Left hindlimb (tissue), 1 donor: ENCODE results near the gene PCNX4.

Experiments used
- DNase-seq: peaks from one replicate; pipeline ENCODE4 v3.0.0-alpha.2; 2018

The PCNX4 gene

DNA sequence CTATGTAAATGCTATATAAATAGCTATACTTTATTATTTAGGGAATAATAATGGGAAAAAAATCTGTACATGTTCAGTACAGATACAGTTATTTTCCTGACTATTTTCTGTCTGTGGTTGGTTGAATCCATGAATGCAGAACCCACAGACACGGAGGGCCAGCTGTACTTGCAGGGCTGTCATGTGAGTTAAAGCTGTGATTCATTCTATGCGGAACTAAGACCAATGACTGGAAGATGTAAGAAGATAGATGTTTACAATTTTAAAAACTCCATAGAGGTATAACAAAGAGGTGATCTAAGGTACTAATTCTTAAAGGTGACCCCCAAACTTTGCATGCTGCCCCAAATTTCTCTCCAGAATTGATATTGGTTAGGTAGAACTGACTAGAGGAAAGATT is 14.6 kb downstream of the PCNX4 start:
- DNase-seq, result no peak

DNA sequence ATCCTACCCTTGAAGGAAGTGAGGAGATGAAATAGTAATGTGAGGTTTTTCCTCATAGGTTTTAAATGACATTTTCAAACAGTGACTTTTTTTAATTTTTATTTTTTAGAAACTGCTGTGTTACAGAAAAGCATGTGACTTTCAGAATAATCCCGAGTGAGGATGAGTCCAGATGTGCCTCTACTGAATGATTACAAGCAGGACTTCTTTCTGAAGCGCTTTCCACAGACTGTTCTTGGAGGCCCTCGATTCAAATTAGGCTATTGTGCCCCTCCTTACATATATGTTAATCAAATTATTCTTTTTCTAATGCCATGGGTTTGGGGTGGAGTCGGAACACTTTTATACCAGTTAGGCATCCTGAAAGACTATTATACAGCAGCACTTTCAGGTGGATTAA is 15.8 kb downstream of the PCNX4 start:
- no peak for DNase-seq

GRCh38 chr14:60111732-60112131 is 20.0 kb downstream of the PCNX4 start:
- no peak for DNase-seq

DNA sequence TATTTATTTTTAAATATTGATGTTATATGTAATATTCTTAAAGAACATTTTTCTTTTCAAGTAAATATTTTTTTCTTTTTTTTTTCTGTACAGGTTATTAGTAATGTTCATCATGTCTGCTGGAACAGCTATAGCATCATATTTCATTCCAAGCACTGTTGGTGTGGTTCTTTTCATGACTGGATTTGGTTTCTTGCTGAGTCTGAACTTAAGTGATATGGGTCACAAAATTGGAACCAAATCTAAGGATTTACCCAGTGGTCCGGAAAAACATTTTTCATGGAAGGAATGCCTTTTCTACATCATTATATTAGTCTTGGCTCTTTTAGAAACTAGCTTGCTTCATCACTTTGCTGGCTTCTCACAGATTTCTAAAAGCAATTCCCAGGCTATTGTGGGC is 23.2 kb downstream of the PCNX4 start:
- no peak for DNase-seq

DNA sequence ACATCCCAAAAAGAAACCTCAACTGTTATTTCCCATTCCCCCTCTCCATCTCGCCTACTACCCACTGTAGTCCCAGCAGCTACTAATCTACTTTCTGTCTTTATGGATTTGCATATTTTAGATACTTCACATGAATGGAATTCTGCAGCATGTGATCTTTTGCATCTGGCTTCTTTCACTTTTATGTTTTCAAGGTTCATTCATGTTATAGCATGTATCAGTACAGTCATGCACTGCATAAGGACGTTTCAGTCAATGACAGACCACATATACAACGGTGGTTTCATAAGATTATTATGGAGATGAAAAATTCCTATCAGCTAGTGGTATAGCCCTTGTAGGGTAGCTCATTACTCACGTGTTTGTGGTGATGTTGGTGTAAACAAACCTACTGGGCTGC is 24.5 kb downstream of the PCNX4 start:
- no peak for DNase-seq

GRCh38 chr14:60125918-60126317 is 34.2 kb downstream of the PCNX4 start:
- DNase-seq, result no peak

DNA sequence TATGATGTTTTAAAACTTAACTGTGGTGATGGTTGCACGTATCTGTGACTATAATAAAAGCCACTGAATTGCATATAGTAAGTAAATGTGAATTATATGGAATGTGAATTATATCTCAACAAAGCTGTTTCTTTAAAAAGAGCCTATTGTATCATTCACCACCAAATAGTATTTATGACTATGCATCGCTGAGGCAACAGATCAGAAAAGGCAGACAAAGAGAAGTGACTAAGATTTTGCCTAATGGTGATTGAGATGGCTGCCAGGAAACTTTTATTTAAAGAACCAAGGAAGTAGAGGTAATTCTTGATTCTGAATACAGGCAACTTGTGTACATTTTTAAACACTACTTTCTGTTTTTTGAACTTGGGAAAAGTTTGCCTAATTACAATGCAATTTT is 41.8 kb downstream of the PCNX4 start:
- DNase-seq, result no peak

DNA sequence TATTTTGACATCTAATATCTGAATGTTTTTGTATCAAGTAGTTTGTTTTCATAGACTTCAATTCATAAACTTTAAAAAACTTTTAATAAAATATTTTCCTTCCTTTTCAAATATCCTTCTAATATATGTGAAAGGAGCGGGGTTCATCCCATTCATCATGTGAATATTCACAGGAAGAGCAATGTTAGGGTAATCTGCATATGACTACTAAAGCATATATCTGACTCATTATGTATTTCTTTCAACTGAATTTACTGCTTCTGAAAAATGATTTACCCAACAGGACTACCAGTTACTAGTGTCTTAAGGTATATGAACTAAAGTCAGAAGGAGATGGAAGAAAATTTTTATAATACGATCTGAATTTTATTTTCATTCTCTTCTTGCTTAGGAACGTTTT is 43.0 kb downstream of the PCNX4 start:
- no peak for DNase-seq

DNA sequence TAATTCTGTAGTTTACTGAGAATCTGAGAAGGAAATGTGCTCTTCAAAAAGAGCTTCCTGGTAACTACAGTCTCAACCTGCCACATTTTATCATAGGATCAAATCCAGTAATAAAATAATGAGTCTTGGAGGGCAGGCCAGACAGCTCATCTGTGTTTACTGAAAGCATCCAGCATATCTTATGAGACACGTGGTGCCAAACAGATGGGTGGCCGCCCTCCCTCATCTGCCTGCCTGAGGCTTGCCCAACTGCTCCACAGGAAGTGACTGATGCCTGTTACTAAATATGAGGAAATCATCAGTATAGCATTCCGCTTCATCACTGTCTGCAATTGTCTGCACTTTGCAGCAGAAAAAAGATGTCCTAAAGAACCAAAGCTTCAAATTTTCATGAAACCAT is 60.0 kb downstream of the PCNX4 start:
- DNase-seq, result peak; percentile 48

DNA sequence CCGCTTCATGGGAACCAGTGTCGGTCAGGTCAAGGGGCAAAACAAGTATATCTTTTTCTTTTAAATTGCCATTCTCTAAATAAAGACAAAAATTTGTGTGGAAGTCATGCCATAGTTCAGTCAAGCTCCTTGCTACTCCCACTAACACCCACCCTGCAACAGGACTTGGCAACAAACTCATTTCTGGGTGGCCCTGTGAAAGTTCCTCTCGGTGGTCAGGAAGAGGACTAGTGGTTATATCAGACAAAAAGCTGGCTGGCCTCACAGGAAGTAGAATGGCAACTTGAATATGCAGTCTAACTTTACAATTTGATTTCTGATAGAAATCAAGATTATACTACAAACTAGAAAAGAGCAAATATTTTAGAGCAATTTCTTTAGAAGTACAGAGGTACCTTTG is 62.3 kb downstream of the PCNX4 start:
- DNase-seq, result no peak

DNA sequence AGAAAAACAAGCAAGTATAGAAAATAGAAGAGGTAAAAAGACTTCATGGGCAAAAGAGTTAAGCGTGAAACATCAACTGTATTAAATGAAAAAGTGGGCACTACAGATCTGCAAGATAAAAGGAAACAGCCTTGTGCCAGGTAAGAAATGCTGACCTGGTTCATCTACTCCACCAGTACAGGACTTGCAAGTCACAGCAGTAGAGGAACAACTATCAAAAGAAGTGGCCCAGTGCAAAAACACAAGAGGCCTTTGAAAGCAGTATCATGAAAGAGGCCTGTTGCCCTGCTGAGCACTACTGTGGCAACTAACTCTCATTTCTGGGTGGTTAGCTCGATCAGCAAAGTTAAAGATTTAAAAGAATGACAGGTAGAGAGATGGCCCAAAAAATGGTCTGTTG is 62.9 kb downstream of the PCNX4 start:
- DNase-seq, result no peak

DNA sequence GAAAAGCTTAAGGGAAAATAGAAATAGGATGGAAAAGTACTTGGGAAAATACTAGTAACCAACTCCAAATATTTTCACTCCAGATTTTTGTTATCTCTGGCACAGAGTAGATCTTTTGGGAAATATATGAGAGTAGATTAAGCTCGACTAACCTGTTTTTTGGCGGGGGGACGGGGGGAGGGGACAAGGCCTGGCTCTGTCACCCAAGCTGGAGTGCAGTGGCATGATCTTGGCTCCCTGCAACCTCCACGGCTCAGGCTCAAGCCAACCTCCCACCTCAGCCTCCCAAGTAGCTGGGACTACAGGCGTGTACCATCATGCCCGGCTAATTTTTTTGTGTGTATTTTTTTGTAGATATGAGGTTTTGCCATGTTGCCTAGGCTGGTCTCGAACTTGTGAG is 68.7 kb downstream of the PCNX4 start:
- DNase-seq, result no peak

GRCh38 chr14:60161196-60162107 is 69.7 kb downstream of the PCNX4 start:
- DNase-seq, result no peak

DNA sequence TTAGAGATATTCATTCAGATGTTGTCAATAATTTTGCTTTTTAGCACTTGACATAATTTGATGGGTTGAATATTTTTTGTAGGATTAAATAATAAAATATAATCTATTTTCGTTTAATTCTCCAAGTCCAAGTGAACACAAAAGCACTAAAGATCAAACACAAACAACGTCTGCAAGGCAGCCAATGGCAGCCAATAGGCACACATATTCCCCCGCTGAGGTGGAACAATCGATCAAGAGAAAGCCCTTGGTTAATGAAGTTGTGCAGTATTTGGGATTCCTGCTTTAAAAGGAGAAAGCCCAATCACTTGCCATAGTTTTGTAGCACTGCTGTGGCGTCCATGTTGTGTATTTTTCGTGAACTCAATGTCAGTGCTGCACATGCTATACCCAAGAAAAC is 72.0 kb downstream of the PCNX4 start:
- no peak for DNase-seq

GRCh38 chr14:60164404-60164711 is 72.6 kb downstream of the PCNX4 start:
- DNase-seq, result no peak

DNA sequence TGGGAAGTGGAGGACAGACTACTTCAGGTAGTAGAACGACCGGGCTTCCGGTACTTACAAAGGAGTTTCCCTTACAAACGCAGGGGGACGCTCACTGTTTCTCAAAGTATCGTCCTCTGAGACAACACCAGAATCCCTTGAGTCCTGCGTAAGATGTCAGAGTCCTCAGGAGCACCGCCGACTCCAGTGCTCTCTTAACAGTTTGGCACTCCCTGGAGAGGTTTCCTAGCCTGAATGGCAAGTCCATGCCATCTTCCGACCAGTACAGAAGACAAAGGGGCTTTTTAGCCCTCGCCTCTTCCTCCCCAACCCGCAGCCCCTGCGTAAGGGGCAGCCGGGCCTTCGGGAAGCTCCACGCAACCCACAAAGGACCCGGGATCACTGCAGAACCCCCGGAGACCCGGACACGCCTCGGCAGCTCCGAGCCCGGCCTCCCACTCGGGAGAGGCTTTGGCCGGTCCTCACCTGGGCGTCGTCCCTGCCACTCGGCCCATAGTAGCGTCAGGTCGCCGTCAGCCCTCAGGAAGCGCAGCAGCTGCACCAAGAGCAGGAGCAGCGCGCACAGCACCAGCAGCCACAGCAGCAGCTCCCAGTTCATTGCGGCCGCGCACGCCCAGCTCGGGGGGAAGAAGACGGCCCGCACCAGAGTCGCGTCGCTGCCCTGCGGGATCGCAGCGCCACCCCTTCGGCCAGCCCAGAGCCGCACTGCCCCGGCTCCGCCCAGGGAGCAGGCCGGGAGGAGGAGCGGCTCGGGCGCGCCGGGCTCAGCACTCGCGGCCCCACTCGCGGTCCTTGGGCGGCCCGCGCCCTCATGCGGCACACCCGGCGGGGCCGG is 73.2 kb downstream of the PCNX4 start, which contains the start of gene DHRS7:
DHRS7 (minus strand) TSS at position 687 of the 835 bp plus-strand sequence; CDS start at position 598, 89 bp downstream.
- DNase-seq, result peak; percentile 88

DNA sequence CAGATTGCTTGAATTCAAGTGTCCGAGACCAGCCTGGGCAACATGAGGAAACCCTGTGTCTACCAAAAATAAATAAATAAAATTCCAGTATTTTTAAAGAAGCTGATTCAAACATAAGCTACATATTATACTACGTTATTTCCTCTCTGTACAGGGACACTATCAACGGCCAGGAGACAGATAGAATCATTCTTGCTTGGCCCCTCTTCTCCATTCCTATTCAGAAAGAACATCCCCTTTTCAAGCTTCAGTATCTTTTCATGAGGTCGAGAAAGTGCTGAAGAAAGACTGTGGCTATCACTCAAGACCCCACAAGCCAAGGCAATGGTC is 73.8 kb downstream of the PCNX4 start:
- DNase-seq, result no peak

DNA sequence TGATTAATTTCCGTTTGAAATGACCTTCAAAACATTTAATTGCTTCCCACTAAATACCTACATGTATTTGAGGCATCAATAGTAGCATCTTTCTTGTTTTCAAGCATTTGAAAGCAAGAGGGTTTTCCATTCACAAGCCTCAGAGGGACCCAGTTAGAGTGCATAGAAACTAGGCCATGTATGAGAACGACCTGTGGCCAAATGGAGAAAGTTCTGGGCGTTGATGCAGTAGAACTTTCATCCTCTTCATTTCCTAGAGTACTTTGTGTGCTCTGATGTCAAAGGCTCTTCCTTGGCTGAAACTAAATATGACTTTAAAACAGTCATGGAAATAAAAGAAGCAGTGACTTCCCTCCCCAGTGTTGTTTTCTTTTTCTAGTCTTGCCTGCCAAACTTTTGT is 74.4 kb downstream of the PCNX4 start:
- DNase-seq, result no peak

GRCh38 chr14:60169722-60170121 is 78.0 kb downstream of the PCNX4 start:
- no peak for DNase-seq

DNA sequence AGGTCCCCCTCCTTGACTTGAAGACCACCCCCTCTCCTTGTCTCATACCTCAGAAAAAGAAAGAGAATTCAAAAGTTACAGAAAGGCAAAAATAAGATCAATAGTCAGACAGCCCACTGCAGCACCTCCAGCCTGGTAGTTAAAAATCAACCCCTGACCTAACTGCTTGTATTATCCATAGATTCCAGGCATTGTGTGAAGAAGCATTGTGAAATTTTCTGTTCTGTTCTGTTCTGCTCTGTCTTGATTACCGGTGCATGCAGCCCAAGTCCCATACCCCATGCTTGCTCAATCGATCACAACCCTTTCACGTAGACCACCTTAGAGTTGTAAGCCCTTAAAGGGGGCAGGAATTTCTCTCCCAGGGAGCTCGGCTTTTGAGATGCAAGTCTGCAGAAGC is 79.2 kb downstream of the PCNX4 start:
- DNase-seq, result no peak

DNA sequence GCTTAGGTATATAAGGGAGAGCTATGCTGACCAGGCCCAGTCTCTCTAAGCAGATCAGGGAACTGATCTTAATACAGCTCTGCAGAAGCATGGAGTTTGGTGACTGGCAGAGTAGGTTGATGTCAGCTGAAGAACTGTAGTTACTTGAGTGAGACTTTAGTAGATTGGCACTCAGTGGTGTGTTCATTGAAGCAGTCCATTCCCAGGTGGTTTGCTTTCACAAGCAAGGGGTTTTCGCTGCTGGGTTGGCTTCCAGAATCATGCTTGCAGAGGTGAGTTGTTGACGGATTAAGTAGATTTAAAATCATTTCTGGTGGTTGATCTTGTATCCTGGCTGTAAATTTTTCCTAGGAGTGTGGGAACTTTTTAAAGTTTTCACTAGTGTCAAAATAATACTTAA is 80.0 kb downstream of the PCNX4 start:
- DNase-seq, result no peak

DNA sequence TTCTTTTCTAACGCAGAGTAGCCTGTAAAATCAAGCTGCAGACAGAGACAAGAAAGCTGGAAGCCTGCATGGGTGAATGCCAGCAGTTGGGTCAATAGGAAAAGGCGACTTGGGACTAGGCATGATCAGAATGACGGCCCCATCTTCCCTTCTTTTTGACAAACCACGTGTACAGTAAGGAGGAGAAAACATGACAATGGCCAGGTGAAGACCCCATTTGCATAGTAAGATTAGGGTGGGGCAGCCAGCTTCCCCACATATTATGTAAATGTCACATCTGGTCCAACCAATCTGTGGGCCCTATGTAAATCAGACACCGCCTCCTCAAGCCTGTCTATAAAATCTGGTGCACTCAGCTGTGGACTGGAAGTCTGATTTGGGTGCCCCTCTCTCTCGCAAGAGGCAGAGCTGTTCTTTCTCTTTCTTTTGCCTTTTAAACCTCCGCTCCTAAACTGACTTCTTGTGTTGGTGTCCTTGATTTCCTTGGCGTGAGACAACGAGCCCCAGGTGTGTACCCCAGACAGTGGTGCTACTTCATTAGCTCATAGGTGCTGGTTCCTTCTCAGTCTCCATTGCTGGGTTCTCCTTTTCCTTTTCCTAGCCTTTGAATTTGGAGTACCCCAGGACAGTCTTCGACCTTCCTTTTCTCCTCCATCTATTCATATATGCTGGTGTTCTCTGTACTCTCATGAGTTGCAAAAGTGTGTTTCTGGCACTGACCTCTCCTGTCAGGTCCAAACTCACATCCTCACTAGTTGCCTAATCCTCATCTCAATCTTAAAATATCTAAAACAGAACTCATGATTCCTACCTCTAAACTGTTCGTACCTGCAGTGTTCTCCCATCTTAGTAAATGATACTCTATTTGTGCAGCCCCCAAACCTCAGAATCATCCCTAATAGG is 82.9 kb downstream of the PCNX4 start:
- no peak for DNase-seq

DNA sequence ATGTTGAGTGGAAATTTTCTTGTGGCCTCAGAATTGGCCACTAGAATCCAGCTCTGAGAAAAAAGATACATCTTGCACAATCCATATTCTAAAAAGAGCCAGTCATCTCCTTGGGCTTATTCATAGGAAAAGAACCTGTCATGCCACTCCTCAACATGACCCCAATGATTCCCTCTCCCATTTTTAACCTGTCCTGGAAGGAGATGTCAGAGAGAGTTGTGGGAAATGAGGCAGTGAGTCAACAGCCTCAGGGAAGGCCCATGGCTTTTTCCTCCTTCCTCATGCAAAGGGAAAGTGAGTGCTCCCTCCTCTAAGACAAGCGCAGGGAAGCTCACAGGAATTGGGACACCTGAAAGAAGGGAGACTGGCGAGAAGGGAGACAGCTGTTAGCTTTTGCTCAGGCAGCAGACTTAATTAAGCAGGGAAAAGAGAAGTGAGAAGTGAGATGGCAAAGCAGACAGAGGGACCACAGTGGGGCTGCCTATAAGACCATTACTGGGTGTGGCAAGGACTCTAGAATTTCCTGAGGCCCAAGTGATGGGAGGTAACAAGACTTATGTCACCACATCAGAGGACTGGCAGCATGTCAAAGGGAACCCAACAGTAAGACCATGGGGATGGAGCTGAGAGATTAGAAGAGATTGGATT is 83.7 kb downstream of the PCNX4 start:
- no peak for DNase-seq
